Mesendoderm (in vitro differentiated cells): ENCODE measurements around the gene TANC1.

Source experiments
- DNase-seq: peaks from one replicate; pipeline ENCODE4 v3.0.0; 2013
- H2AK5ac ChIP-seq: 2 replicates; pipeline ENCODE4 v1.6.1; 2013; ENCODE audit warnings: low read length, inconsistent platforms
- H2BK120ac ChIP-seq: 2 replicates; pipeline ENCODE4 v1.6.1; 2013; ENCODE audit warnings: low read depth, mild to moderate bottlenecking, low read length, moderate library complexity, mixed read lengths
- H2BK15ac ChIP-seq: replicated peaks from 2 replicates; pipeline ENCODE4 v1.6.1; 2013; ENCODE audit warnings: low read depth, mild to moderate bottlenecking, moderate library complexity
- H2BK5ac ChIP-seq: 2 replicates; pipeline ENCODE4 v1.6.1; 2013; ENCODE audit warnings: low read length, inconsistent platforms
- H3K18ac ChIP-seq: 2 replicates; pipeline ENCODE4 v1.6.1; 2013; ENCODE audit warnings: mild to moderate bottlenecking, low read length, mixed read lengths
- H3K23ac ChIP-seq: one replicate; pipeline ENCODE4 v1.6.1; 2013; ENCODE audit warnings: low read length
- H3K27ac ChIP-seq: 2 replicates; pipeline ENCODE4 v1.5.1; 2013; ENCODE audit warnings: low read depth, mild to moderate bottlenecking, inconsistent platforms, low read length, moderate library complexity
- H3K27me3 ChIP-seq: 2 replicates; pipeline ENCODE4 v1.6.1; 2013; ENCODE audit warnings: low read length, control low read depth, mild to moderate bottlenecking, inconsistent platforms; ENCODE audit not compliant: insufficient read depth, poor library complexity
- H3K36me3 ChIP-seq: 2 replicates; pipeline ENCODE4 v1.6.1; 2013; ENCODE audit warnings: low read length, inconsistent platforms; ENCODE audit not compliant: control insufficient read depth, insufficient read depth
- H3K4ac ChIP-seq: one replicate; pipeline ENCODE4 v1.6.1; 2013; ENCODE audit warnings: low read depth, mild to moderate bottlenecking, low read length, moderate library complexity
- H3K4me1 ChIP-seq: 2 replicates; pipeline ENCODE4 v1.6.1; 2013; ENCODE audit warnings: low read depth, low read length, inconsistent platforms; ENCODE audit not compliant: control insufficient read depth
- H3K4me2 ChIP-seq: 2 replicates; pipeline ENCODE4 v1.6.1; 2013; ENCODE audit warnings: low read length
- H3K4me3 ChIP-seq: 2 replicates; pipeline ENCODE4 v1.5.1; 2013; ENCODE audit warnings: mild to moderate bottlenecking, low read length
- H3K56ac ChIP-seq: one replicate; pipeline ENCODE4 v1.6.1; 2013; ENCODE audit warnings: low read length
- H3K79me1 ChIP-seq: 2 replicates; pipeline ENCODE4 v1.6.1; 2013; ENCODE audit warnings: low read length, inconsistent platforms
- H3K79me2 ChIP-seq: 2 replicates; pipeline ENCODE4 v1.6.1; 2013; ENCODE audit warnings: mild to moderate bottlenecking, low read length; ENCODE audit not compliant: control insufficient read depth, insufficient read depth
- H3K9ac ChIP-seq: 2 replicates; pipeline ENCODE4 v1.6.1; 2013; ENCODE audit warnings: low read length, inconsistent platforms
- H4K5ac ChIP-seq: one replicate; pipeline ENCODE4 v1.6.1; 2013; ENCODE audit warnings: low read length
- H4K8ac ChIP-seq: one replicate; pipeline ENCODE4 v1.6.1; 2013; ENCODE audit warnings: low read depth, mild to moderate bottlenecking, control low read depth, low read length, moderate library complexity
- WGBS: extraction: QIAGEN DNeasy Blood & Tissue Kit; methylation state at CpG from one replicate; pipeline ENCODE4 v1.1.7; 2013; ENCODE audit warnings: low lambda C conversion rate, missing lambda C conversion rate; ENCODE audit not compliant: insufficient coverage; ENCODE audit errors: extremely low coverage; 5-methylcytosine and 5-hydroxymethylcytosine counted together

TANC1 gene

GRCh38 chr2:158963071-158963470 lies 5.4 kb upstream of the TANC1 start:
- no peak overlapping the region for H3K27ac ChIP-seq
- no peak overlapping the region for H3K4me3 ChIP-seq
- H2BK5ac ChIP-seq, result no peak overlapping the region
- no peak overlapping the region for H3K56ac ChIP-seq
- no peaks in the 10 kb centered on the region for H3K79me1 ChIP-seq
- no peak overlapping the region for H3K4me2 ChIP-seq
- no peak overlapping the region for H4K8ac ChIP-seq
- WGBS, result no CpG with 5 or more reads among the region's 3 CpGs
- H3K4ac ChIP-seq, result no peak overlapping the region
- H2AK5ac ChIP-seq, result no peak overlapping the region
- no peaks in the 10 kb centered on the region for H3K36me3 ChIP-seq
- no peaks in the 10 kb centered on the region for H3K4me1 ChIP-seq
- H3K23ac ChIP-seq, result no peak overlapping the region
- H3K79me2 ChIP-seq, result no peaks in the 10 kb centered on the region
- H3K27me3 ChIP-seq, result no peaks in the 10 kb centered on the region
- peak; percentile 80 for DNase-seq
- no peak overlapping the region for H2BK15ac ChIP-seq
- no peak overlapping the region for H3K18ac ChIP-seq
- no peak overlapping the region for H3K9ac ChIP-seq
- no peak overlapping the region for H2BK120ac ChIP-seq
- no peak overlapping the region for H4K5ac ChIP-seq

GRCh38 chr2:158965107-158965506 lies 3.3 kb upstream of the TANC1 start:
- no peaks in the 10 kb centered on the region for H3K4me1 ChIP-seq

GRCh38 chr2:158965641-158966040 lies 2.8 kb upstream of the TANC1 start:
- Histone ChIP-seq H2BK120ac (no peak overlapping the region), H3K27me3 (no peaks in the 10 kb centered on the region), H3K4me3 (no peak overlapping the region), H2AK5ac (no peak overlapping the region), H3K4me1 (no peaks in the 10 kb centered on the region), H4K8ac (no peak overlapping the region), H3K9ac (no peak overlapping the region), H3K27ac (no peak overlapping the region), H3K36me3 (no peaks in the 10 kb centered on the region), H3K79me1 (no peaks in the 10 kb centered on the region), H3K4ac (no peak overlapping the region), H3K23ac (no peak overlapping the region), H3K18ac (no peak overlapping the region), H2BK15ac (no peak overlapping the region), H2BK5ac (no peak overlapping the region), H3K56ac (no peak overlapping the region), H3K79me2 (no peaks in the 10 kb centered on the region), H4K5ac (no peak overlapping the region), H3K4me2 (no peak overlapping the region)
- no CpG with 5 or more reads among the region's 3 CpGs for WGBS
- no peak for DNase-seq

More at GRCh38 chr2:158965107-158965506, 3.3 kb upstream of the TANC1 start:
- Histone ChIP-seq H3K27me3 (no peaks in the 10 kb centered on the region), H3K27ac (no peak overlapping the region), H3K4me2 (no peak overlapping the region), H3K23ac (no peak overlapping the region), H4K5ac (no peak overlapping the region), H3K36me3 (no peaks in the 10 kb centered on the region), H4K8ac (no peak overlapping the region), H3K79me2 (no peaks in the 10 kb centered on the region), H2BK15ac (no peak overlapping the region), H3K18ac (no peak overlapping the region), H2BK5ac (no peak overlapping the region), H3K79me1 (no peaks in the 10 kb centered on the region), H3K9ac (no peak overlapping the region), H3K4me3 (no peak overlapping the region), H2BK120ac (no peak overlapping the region), H3K56ac (no peak overlapping the region), H2AK5ac (no peak overlapping the region), H3K4ac (no peak overlapping the region)
- no CpG with 5 or more reads among the region's 5 CpGs for WGBS
- DNase-seq, result no peak

GRCh38 chr2:158966312-158966711 lies 2.1 kb upstream of the TANC1 start:
- no peak overlapping the region for H3K56ac ChIP-seq
- no peak for DNase-seq
- H3K18ac ChIP-seq, result no peak overlapping the region
- no peak overlapping the region for H3K27ac ChIP-seq
- no peak overlapping the region for H3K9ac ChIP-seq
- no peak overlapping the region for H2BK120ac ChIP-seq
- no peak overlapping the region for H3K4me3 ChIP-seq
- no CpG with 5 or more reads among the region's 1 CpG for WGBS
- H3K4me2 ChIP-seq, result no peak overlapping the region
- no peaks in the 10 kb centered on the region for H3K79me2 ChIP-seq
- no peaks in the 10 kb centered on the region for H3K27me3 ChIP-seq
- no peaks in the 10 kb centered on the region for H3K36me3 ChIP-seq
- no peak overlapping the region for H2BK5ac ChIP-seq
- no peak overlapping the region for H3K23ac ChIP-seq
- H4K5ac ChIP-seq, result no peak overlapping the region
- no peaks in the 10 kb centered on the region for H3K79me1 ChIP-seq
- H4K8ac ChIP-seq, result no peak overlapping the region
- no peaks in the 10 kb centered on the region for H3K4me1 ChIP-seq
- H2BK15ac ChIP-seq, result no peak overlapping the region
- no peak overlapping the region for H3K4ac ChIP-seq
- H2AK5ac ChIP-seq, result no peak overlapping the region

- Histone ChIP-seq H4K8ac (no peak overlapping the region), H2BK120ac (no peak overlapping the region), H3K4me2 (peak overlapping the region; percentile 73), H2BK15ac (peak overlapping the region; percentile 92), H2AK5ac (no peak overlapping the region), H3K4me1 (no peaks in the 10 kb centered on the region), H3K18ac (peak overlapping the region; percentile 95), H3K9ac (peak overlapping the region; percentile 77), H4K5ac (no peak overlapping the region), H3K79me1 (no peaks in the 10 kb centered on the region), H3K79me2 (no peaks in the 10 kb centered on the region), H3K27ac (no peak overlapping the region), H3K4ac (no peak overlapping the region), H3K27me3 (no peaks in the 10 kb centered on the region), H3K36me3 (no peaks in the 10 kb centered on the region), H3K23ac (no peak overlapping the region), H3K4me3 (no peak overlapping the region), H2BK5ac (no peak overlapping the region), H3K56ac (peak overlapping the region; percentile 82)
- no CpG with 5 or more reads among the region's 12 CpGs for WGBS
- DNase-seq, result peak; percentile 71
Measured at GRCh38 chr2:158967114-158967730, 1.2 kb upstream of the TANC1 start.
